HG03469 (cell line): ENCODE data around the gene DNMT1.
"Not testable (repeated sequence)": the region's sequence is repeated elsewhere in the genome, so short reads cannot be mapped to it uniquely, and the experiment has no call there.

Experiments
- ATAC-seq: cut with Tn5 transposase; IDR thresholded peaks from one replicate; pipeline ENCODE4 v1.9.1; 2021; ENCODE audit warnings: mild to moderate bottlenecking, moderate library complexity, moderate number of reproducible peaks; ENCODE audit not compliant: unreplicated experiment

Gene DNMT1

GRCh38 chr19:10184636-10185035, 10.1 kb downstream of the DNMT1 start:
- no peak for ATAC-seq

- no peak for ATAC-seq
Observed at GRCh38 chr19:10183926-10184325, 10.8 kb downstream of the DNMT1 start.

GRCh38 chr19:10182847-10183246, 11.9 kb downstream of the DNMT1 start:
- ATAC-seq: no peak

GRCh38 chr19:10182076-10182475, 12.7 kb downstream of the DNMT1 start:
- ATAC-seq: no peak

- no peak for ATAC-seq
Observed at GRCh38 chr19:10180459-10180858, 14.3 kb downstream of the DNMT1 start.

- not testable (repeated sequence) for ATAC-seq
Observed at GRCh38 chr19:10180024-10180423, 14.7 kb downstream of the DNMT1 start.

- no peak for ATAC-seq
Observed at GRCh38 chr19:10173527-10173926, 21.2 kb downstream of the DNMT1 start.

GRCh38 chr19:10168386-10168948, 26.3 kb downstream of the DNMT1 start:
- ATAC-seq: no peak

- no peak for ATAC-seq
Observed at GRCh38 chr19:10167459-10167858, 27.3 kb downstream of the DNMT1 start.

GRCh38 chr19:10166501-10166900, 28.3 kb downstream of the DNMT1 start:
- not testable (repeated sequence) for ATAC-seq

- no peak for ATAC-seq
Observed at GRCh38 chr19:10166046-10166445, 28.7 kb downstream of the DNMT1 start.

GRCh38 chr19:10163536-10163935, 31.2 kb downstream of the DNMT1 start:
- ATAC-seq: no peak

GRCh38 chr19:10159610-10160009, 35.1 kb downstream of the DNMT1 start:
- no peak for ATAC-seq

- ATAC-seq: no peak
Observed at GRCh38 chr19:10158485-10158884, 36.3 kb downstream of the DNMT1 start.

- ATAC-seq: no peak
Observed at GRCh38 chr19:10158071-10158470, 36.7 kb downstream of the DNMT1 start.

- no peak for ATAC-seq
Observed at GRCh38 chr19:10155839-10156238, 38.9 kb downstream of the DNMT1 start.

- ATAC-seq: no peak
Observed at GRCh38 chr19:10152100-10152499, 42.7 kb downstream of the DNMT1 start.

GRCh38 chr19:10151521-10151920, 43.2 kb downstream of the DNMT1 start:
- ATAC-seq: no peak

- ATAC-seq: no peak
Observed at GRCh38 chr19:10149427-10149826, 45.3 kb downstream of the DNMT1 start.

GRCh38 chr19:10146142-10146541, 48.6 kb downstream of the DNMT1 start:
- ATAC-seq: no peak

GRCh38 chr19:10145031-10145430, 49.7 kb downstream of the DNMT1 start:
- no peak for ATAC-seq

GRCh38 chr19:10144361-10144760, 50.4 kb downstream of the DNMT1 start:
- ATAC-seq: no peak

GRCh38 chr19:10143681-10144080, 51.1 kb downstream of the DNMT1 start:
- no peak for ATAC-seq
